ENCODE measurements around the gene ATP8A2. TPM values are rescaled to one million over a fixed set of nuclear protein-coding genes. Genes with fewer than 3 reads are reported as not detected.

ATP8A2 gene
- total RNA-seq, 1 donor from 2014 or later = 4.2 TPM

GRCh38 chr13:25473864-25474263 lies 102.1 kb downstream of the ATP8A2 start:
- Histone ChIP-seq H3F3A (ENCODE audit: low read depth) (peaks cover 21% of the 10 kb centered on the region), H3K4me3 (no peak overlapping the region), H3K36me3 (no peaks in the 10 kb centered on the region), H3K27ac (no peak overlapping the region), H3K4me2 (no peak overlapping the region), H3K4me1 (peaks cover 21% of the 10 kb centered on the region), H3K27me3 (peaks cover 24% of the 10 kb centered on the region), H3K9ac (no peak overlapping the region), H3K9me3 (ENCODE audit: low read depth) (no peaks in the 10 kb centered on the region), H4K20me1 (ENCODE audit: low read depth) (no peaks in the 10 kb centered on the region), H2AFZ (replicated peaks) (no peak overlapping the region), H3K79me2 (ENCODE audit: low read depth) (no peaks in the 10 kb centered on the region)
- peaks cover 2% of the 10 kb centered on the region for H3K9me3 Mint-ChIP-seq
- H3K4me1 Mint-ChIP-seq = peaks cover 6% of the 10 kb centered on the region
- H3K36me3 Mint-ChIP-seq = no peaks in the 10 kb centered on the region
- peaks cover 10% of the 10 kb centered on the region for H3K27me3 Mint-ChIP-seq (ENCODE audit: insufficient read depth, low read depth)
- TF ChIP-seq EZH2 (IDR thresholded peaks at IDR 0.05) (no peak), CTCF (IDR thresholded peaks at IDR 0.05) (no peak), EZH2phosphoT487 (IDR thresholded peaks at IDR 0.05) (no peak)
- H3K27ac Mint-ChIP-seq = no peak overlapping the region
- DNase-seq (ENCODE audit: low spot score) = no peak
- no peak overlapping the region for H3K4me3 Mint-ChIP-seq

- Mint-ChIP-seq H3K4me1 (peaks cover 3% of the 10 kb centered on the region), H3K4me3 (no peak overlapping the region), H3K27me3 (ENCODE audit: insufficient read depth, low read depth) (peaks cover 9% of the 10 kb centered on the region), H3K36me3 (peaks cover 4% of the 10 kb centered on the region), H3K9me3 (peaks cover 14% of the 10 kb centered on the region), H3K27ac (no peak overlapping the region)
- Histone ChIP-seq H2AFZ (replicated peaks) (no peak overlapping the region), H3K27ac (no peak overlapping the region), H3K4me1 (peaks cover 11% of the 10 kb centered on the region), H4K20me1 (ENCODE audit: low read depth) (no peaks in the 10 kb centered on the region), H3K4me2 (peak overlapping the region; percentile 8), H3K27me3 (no peaks in the 10 kb centered on the region), H3K4me3 (no peak overlapping the region), H3K79me2 (ENCODE audit: low read depth) (no peaks in the 10 kb centered on the region), H3F3A (ENCODE audit: low read depth) (peaks cover 24% of the 10 kb centered on the region), H3K9ac (no peak overlapping the region), H3K36me3 (no peaks in the 10 kb centered on the region), H3K9me3 (ENCODE audit: low read depth) (no peaks in the 10 kb centered on the region)
- TF ChIP-seq EZH2phosphoT487 (IDR thresholded peaks at IDR 0.05) = no peak
- TF ChIP-seq EZH2 (IDR thresholded peaks at IDR 0.05) = no peak
- no peak for TF ChIP-seq CTCF (IDR thresholded peaks at IDR 0.05)
- peak; percentile 70 for DNase-seq (ENCODE audit: low spot score)
These were observed 106.4 kb downstream of the ATP8A2 start for GRCh38 chr13:25478186-25478585.

- Histone ChIP-seq H3K4me1 (peaks cover 9% of the 10 kb centered on the region), H3K27ac (no peak overlapping the region), H3K27me3 (no peaks in the 10 kb centered on the region), H3K4me2 (peak overlapping the region; percentile 52), H3K36me3 (no peaks in the 10 kb centered on the region), H2AFZ (replicated peaks) (peak overlapping the region; percentile 68), H3F3A (ENCODE audit: low read depth) (no peaks in the 10 kb centered on the region), H3K79me2 (ENCODE audit: low read depth) (no peaks in the 10 kb centered on the region), H3K4me3 (no peak overlapping the region), H4K20me1 (ENCODE audit: low read depth) (peaks cover 4% of the 10 kb centered on the region), H3K9ac (no peak overlapping the region), H3K9me3 (ENCODE audit: low read depth) (no peaks in the 10 kb centered on the region)
- Mint-ChIP-seq H3K27me3 (ENCODE audit: insufficient read depth, low read depth) (peaks cover 9% of the 10 kb centered on the region), H3K27ac (no peak overlapping the region), H3K9me3 (no peaks in the 10 kb centered on the region), H3K36me3 (no peaks in the 10 kb centered on the region), H3K4me1 (peaks cover 15% of the 10 kb centered on the region), H3K4me3 (no peak overlapping the region)
- peak; percentile 14 for DNase-seq (ENCODE audit: low spot score)
- TF ChIP-seq CTCF (IDR thresholded peaks at IDR 0.05) = no peak
- TF ChIP-seq EZH2 (IDR thresholded peaks at IDR 0.05) = no peak
- no peak for TF ChIP-seq EZH2phosphoT487 (IDR thresholded peaks at IDR 0.05)
These were observed 117.5 kb downstream of the ATP8A2 start for GRCh38 chr13:25489238-25489637.

Measured in neural progenitor cell (in vitro differentiated cells).